ENCODE results near the gene ZNF445.

The ZNF445 gene

GRCh38 chr3:44387404-44387803, 90.1 kb downstream of the ZNF445 start:
- no peak for DNase-seq (ENCODE audit: extremely low spot score)
- ChIA-PET POLR2A (no interaction called here), CTCF (interaction anchor here (3.4 kb wide), 1 partner anchor 17 kb away, joined by 10 read pairs; no protein-coding TSS in a partner anchor)
- TF ChIP-seq, protein P1, sequence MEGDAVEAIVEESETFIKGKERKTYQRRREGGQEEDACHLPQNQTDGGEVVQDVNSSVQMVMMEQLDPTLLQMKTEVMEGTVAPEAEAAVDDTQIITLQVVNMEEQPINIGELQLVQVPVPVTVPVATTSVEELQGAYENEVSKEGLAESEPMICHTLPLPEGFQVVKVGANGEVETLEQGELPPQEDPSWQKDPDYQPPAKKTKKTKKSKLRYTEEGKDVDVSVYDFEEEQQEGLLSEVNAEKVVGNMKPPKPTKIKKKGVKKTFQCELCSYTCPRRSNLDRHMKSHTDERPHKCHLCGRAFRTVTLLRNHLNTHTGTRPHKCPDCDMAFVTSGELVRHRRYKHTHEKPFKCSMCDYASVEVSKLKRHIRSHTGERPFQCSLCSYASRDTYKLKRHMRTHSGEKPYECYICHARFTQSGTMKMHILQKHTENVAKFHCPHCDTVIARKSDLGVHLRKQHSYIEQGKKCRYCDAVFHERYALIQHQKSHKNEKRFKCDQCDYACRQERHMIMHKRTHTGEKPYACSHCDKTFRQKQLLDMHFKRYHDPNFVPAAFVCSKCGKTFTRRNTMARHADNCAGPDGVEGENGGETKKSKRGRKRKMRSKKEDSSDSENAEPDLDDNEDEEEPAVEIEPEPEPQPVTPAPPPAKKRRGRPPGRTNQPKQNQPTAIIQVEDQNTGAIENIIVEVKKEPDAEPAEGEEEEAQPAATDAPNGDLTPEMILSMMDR (IDR thresholded peaks at IDR 0.05; ENCODE audit: control extremely low read depth, extremely low read depth, low read depth, missing control alignments), result no peak
